Colon (tissue), 2 donors: ENCODE results near the gene MAML2.

ENCODE experiments used
- FAIRE-seq: peaks from 2 replicates; lab custom pipeline; 2012; peaks lifted over from hg19 to GRCh38; lab: Jason Lieb, UNC
- donor health status: control.
- donor health status: control.

Gene MAML2

GRCh38 chr11:95964281-95964680, 378.7 kb downstream of the MAML2 start:
- FAIRE-seq, result no peak

GRCh38 chr11:95961758-95962157, 381.2 kb downstream of the MAML2 start:
- FAIRE-seq, result no peak

- no peak for FAIRE-seq
Observed at GRCh38 chr11:95950905-95951304, 392.1 kb downstream of the MAML2 start.

GRCh38 chr11:95948637-95949036, 394.4 kb downstream of the MAML2 start:
- FAIRE-seq, result no peak

- FAIRE-seq, result no peak
Observed at GRCh38 chr11:95944623-95945022, 398.4 kb downstream of the MAML2 start.

GRCh38 chr11:95943546-95943945, 399.4 kb downstream of the MAML2 start:
- no peak for FAIRE-seq

- no peak for FAIRE-seq
Observed at GRCh38 chr11:95939091-95939490, 403.9 kb downstream of the MAML2 start.

- no peak for FAIRE-seq
Observed at GRCh38 chr11:95937358-95937757, 405.6 kb downstream of the MAML2 start.

GRCh38 chr11:95933594-95933993, 409.4 kb downstream of the MAML2 start:
- no peak for FAIRE-seq

- FAIRE-seq, result no peak
Observed at GRCh38 chr11:95931916-95932315, 411.1 kb downstream of the MAML2 start.

- FAIRE-seq, result no peak
Observed at GRCh38 chr11:95930948-95931347, 412.0 kb downstream of the MAML2 start.

GRCh38 chr11:95926726-95927125, 416.3 kb downstream of the MAML2 start:
- no peak for FAIRE-seq
